ENCODE results near the gene OTOF.

DNA sequence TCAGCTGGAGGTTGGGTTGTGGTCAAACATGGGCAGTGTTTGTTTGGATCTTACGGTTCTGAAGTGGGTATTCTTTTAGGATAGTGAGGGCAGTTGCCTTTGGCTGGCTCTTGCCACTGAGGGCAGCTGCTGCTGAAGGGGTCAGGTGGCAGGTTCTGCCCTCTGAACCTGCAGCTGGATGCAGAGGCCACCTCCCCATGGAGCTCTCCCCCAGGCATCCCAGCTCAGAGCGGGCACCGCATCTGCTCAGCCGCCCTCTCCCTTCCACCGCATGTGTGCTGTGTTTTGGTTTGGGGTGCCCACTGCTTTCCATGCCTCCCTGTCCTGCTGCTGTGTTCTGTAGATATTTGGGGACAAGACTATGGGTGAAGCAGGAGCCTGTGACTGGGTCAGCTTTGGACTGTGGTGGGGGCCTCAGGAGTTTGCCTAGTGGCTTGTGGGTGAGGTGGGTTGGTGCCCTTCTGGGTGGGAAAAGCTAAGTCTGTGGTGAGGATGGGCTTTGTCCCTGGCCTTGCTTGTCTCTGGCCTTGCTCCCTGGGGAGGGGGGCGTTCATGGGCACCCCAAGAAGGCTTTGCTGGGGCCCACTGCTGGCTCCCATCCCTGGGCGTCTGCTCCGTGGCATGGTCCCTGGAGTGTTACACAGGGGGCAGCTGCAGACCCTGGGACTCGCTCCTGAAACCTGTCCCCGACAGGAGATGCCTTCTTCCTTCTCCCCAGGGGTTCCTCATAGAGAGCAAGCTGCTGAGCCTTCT is 28.5 kb downstream of the OTOF start:
- TF ChIP-seq, protein P1, sequence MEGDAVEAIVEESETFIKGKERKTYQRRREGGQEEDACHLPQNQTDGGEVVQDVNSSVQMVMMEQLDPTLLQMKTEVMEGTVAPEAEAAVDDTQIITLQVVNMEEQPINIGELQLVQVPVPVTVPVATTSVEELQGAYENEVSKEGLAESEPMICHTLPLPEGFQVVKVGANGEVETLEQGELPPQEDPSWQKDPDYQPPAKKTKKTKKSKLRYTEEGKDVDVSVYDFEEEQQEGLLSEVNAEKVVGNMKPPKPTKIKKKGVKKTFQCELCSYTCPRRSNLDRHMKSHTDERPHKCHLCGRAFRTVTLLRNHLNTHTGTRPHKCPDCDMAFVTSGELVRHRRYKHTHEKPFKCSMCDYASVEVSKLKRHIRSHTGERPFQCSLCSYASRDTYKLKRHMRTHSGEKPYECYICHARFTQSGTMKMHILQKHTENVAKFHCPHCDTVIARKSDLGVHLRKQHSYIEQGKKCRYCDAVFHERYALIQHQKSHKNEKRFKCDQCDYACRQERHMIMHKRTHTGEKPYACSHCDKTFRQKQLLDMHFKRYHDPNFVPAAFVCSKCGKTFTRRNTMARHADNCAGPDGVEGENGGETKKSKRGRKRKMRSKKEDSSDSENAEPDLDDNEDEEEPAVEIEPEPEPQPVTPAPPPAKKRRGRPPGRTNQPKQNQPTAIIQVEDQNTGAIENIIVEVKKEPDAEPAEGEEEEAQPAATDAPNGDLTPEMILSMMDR (conservative IDR thresholded peaks at IDR 0.05; ENCODE audit: low read length), result no peak
- no peak for TF ChIP-seq EZH2phosphoT487 (IDR thresholded peaks at IDR 0.05; ENCODE audit: borderline replicate concordance)
